A549 (cell line): ENCODE results near the gene ENKUR. TPM values are rescaled to one million over a fixed set of nuclear protein-coding genes. Genes with fewer than 3 reads are reported as not detected.

Experiments
- ATAC-seq, 2 experiments: fragments of 200-7000 bp in 1 of 2; fragments of >200 bp in 1 of 2; cut with Nextera tagmentation in 1 of 2; cut with Tn5 transposase in 1 of 2; 3 replicates each; pipeline versions ENCODE4 v1.8.0 to v1.9.1; 2018 to 2020; ENCODE audit warnings: mild to moderate bottlenecking in 1 of 2, moderate library complexity in 1 of 2
- CTCF ChIA-PET: fragments of 300-600 bp; sonication (Branson Sonifier 250); formaldehyde crosslinking; extraction: SDS; loops from one replicate; lab custom pipeline; 2021; ENCODE audit warnings: antibody characterized with exemption, inconsistent platforms; lab: Yijun Ruan, JAX
- POLR2A ChIA-PET: fragments of 350-600 bp; formaldehyde crosslinking; extraction: SDS; loops from one replicate; lab custom pipeline; 2021; ENCODE audit warnings: antibody characterized with exemption, inconsistent platforms; lab: Yijun Ruan, JAX
- DNase-seq, 2 experiments: peaks; one replicate each; pipeline versions ENCODE4 v3.0.0 to v3.0.0-alpha.2; 2011 to 2016; ENCODE audit warnings: low read depth in 1 of 2, low spot score in 1 of 2
- FAIRE-seq: peaks from 2 replicates; lab custom pipeline; 2011; peaks lifted over from hg19 to GRCh38; lab: Jason Lieb, UNC
- H3K27ac ChIP-seq, 2 experiments: fragments of >200 bp; sonication (Bioruptor Twin); formaldehyde crosslinking; 3 replicates each; pipeline ENCODE4 v1.5.1; 2016 to 2017
- H3K4me1 ChIP-seq: fragments of >200 bp; sonication (Bioruptor Twin); formaldehyde crosslinking; 3 replicates; pipeline ENCODE4 v1.6.1; 2016
- H3K4me2 ChIP-seq: fragments of >200 bp; sonication (Bioruptor Twin); formaldehyde crosslinking; 3 replicates; pipeline ENCODE4 v1.6.1; 2016
- H3K4me3 ChIP-seq: fragments of >200 bp; sonication (Bioruptor Twin); formaldehyde crosslinking; 3 replicates; pipeline ENCODE4 v1.5.1; 2016
- H3K9me3 ChIP-seq: fragments of >200 bp; sonication (Bioruptor Twin); formaldehyde crosslinking; 3 replicates; pipeline ENCODE4 v1.6.1; 2016
- CEBPB ChIP-seq, 2 experiments: fragments of >200 bp in 1 of 2; sonication (Bioruptor Twin) in 1 of 2; formaldehyde crosslinking in 1 of 2; IDR thresholded peaks; 2 replicates each; pipeline ENCODE4 v1.6.1; 2012 to 2016
- CTCF ChIP-seq: fragments of >200 bp; sonication (Bioruptor Twin); formaldehyde crosslinking; IDR thresholded peaks from 3 replicates; pipeline ENCODE4 v1.5.1; 2016
- EHF ChIP-seq: fragments of 250-450 bp; sonication (Bioruptor Pico); IDR thresholded peaks from 2 replicates; pipeline ENCODE4 v1.5.0; 2020; ENCODE audit warnings: mild to moderate bottlenecking
- EP300 ChIP-seq, 2 experiments: fragments of >200 bp; sonication (Bioruptor Twin); formaldehyde crosslinking; IDR thresholded peaks; 2 replicates in 1 of 2; 3 replicates in 1 of 2; pipeline ENCODE4 v1.6.1; 2016 to 2017
- ESRRA ChIP-seq: fragments of 150-350 bp; IDR thresholded peaks from 2 replicates; pipeline ENCODE4 v1.6.1; 2014; ENCODE audit warnings: mild to moderate bottlenecking, low read length, borderline replicate concordance
- FOSL2 ChIP-seq, 2 experiments: fragments of 450-650 bp in 1 of 2; fragments of >200 bp in 1 of 2; sonication (Bioruptor Twin) in 1 of 2; formaldehyde crosslinking; IDR thresholded peaks; 2 replicates each; pipeline versions ENCODE4 v1.5.0 to v1.6.1; 2016 to 2020; ENCODE audit warnings: mild to moderate bottlenecking in 1 of 2, moderate library complexity in 1 of 2
- HMGXB4 ChIP-seq: fragments of 250-450 bp; sonication (Bioruptor Pico); IDR thresholded peaks from 2 replicates; pipeline ENCODE4 v1.5.0; 2021; ENCODE audit warnings: mild to moderate bottlenecking, moderate library complexity, borderline replicate concordance
- HOXB5 ChIP-seq: fragments of 250-450 bp; sonication (Bioruptor Pico); IDR thresholded peaks from 2 replicates; pipeline ENCODE4 v1.5.0; 2020; ENCODE audit warnings: mild to moderate bottlenecking, moderate library complexity
- JUNB ChIP-seq: fragments of >200 bp; sonication (Bioruptor Twin); formaldehyde crosslinking; IDR thresholded peaks from 2 replicates; pipeline ENCODE4 v1.6.1; 2016
- MAZ ChIP-seq: fragments of 150-350 bp; IDR thresholded peaks from 2 replicates; pipeline ENCODE4 v1.6.1; 2014; ENCODE audit warnings: antibody characterized with exemption, low read depth, low read length, borderline replicate concordance
- MYC ChIP-seq: IDR thresholded peaks from 2 replicates; pipeline ENCODE4 v1.6.1; 2012; ENCODE audit warnings: mild to moderate bottlenecking, inconsistent platforms, low read length, improper control_type of control experiment, borderline replicate concordance
- NFE2L2 ChIP-seq: fragments of 150-350 bp; conservative IDR thresholded peaks from 2 replicates; pipeline ENCODE4 v1.6.1; 2014; ENCODE audit warnings: low read length
- RCOR1 ChIP-seq: fragments of 150-350 bp; IDR thresholded peaks from 2 replicates; pipeline ENCODE4 v1.6.1; 2014; ENCODE audit warnings: antibody characterized with exemption, low read length, low read depth
- RFX5 ChIP-seq: fragments of 450-650 bp; IDR thresholded peaks from 2 replicates; pipeline ENCODE4 v1.7.1; 2014; ENCODE audit warnings: antibody characterized with exemption, mild to moderate bottlenecking, moderate library complexity
- SMC3 ChIP-seq: fragments of >200 bp; sonication (Bioruptor Twin); formaldehyde crosslinking; IDR thresholded peaks from 3 replicates; pipeline ENCODE4 v1.6.1; 2018; ENCODE audit warnings: inconsistent platforms
- TFCP2L1 ChIP-seq: fragments of 250-450 bp; sonication (Bioruptor Pico); IDR thresholded peaks from 2 replicates; pipeline ENCODE4 v1.5.0; 2021; ENCODE audit warnings: mild to moderate bottlenecking
- TP53 ChIP-seq: fragments of 250-450 bp; sonication (Bioruptor Pico); IDR thresholded peaks from 2 replicates; pipeline ENCODE4 v1.5.0; 2021; ENCODE audit warnings: mild to moderate bottlenecking, moderate library complexity
- USF2 ChIP-seq: fragments of 450-650 bp; IDR thresholded peaks from 2 replicates; pipeline ENCODE4 v1.6.1; 2014; ENCODE audit warnings: antibody characterized with exemption
- ZC3H11A ChIP-seq: fragments of 450-650 bp; IDR thresholded peaks from 2 replicates; pipeline ENCODE4 v1.6.1; 2014; ENCODE audit warnings: antibody characterized with exemption, mild to moderate bottlenecking
- WGBS: methylation state at CpG from one replicate; pipeline ENCODE4 v1.1.6; 2017; ENCODE audit errors: missing lambda C conversion rate; 5-methylcytosine and 5-hydroxymethylcytosine counted together
- polyA plus RNA-seq, 4 experiments: library from polyadenylated mRNA; depleted of rRNA in 3 of 4; stranded (reverse); fragments of >200 nt; fragmentation: RNase III in 1 of 4; extraction: RNeasy Plus Mini Kit Qiagen cat#74134 plus additional on column Dnase treatment in 1 of 4; gene quantifications; 2 replicates in 3 of 4; 3 replicates in 1 of 4; pipeline ENCODE4 v1.2.3, GENCODE V29; 2011 to 2017

Gene ENKUR
- polyA plus RNA-seq, 2 of the 4 experiments (the other 2 are of a cell fraction) = 0.30 to 0.43 TPM

DNA sequence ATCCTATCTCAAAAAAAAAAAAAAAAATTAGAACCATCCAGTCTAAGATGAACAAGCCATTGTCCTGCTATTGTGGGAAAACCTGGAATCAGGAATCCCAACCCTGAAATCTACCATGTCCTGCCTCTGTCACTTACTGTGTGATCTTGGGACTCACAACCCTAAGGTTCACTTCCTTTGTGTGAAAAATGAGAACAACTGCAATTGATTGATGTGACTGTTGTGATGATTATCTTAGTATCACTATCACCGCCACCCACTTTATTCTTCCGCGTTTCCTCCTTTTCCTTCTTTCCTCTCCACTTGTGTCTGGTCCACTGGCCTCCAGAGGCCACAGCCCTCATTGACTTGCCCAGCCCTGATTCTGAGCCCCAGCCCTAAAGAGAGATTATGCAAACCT lies 50.9 kb downstream of the ENKUR start:
- TF ChIP-seq FOSL2 (IDR thresholded peaks at IDR 0.05) (no peak), FOSL2 (CRISPR knock-in tag; IDR thresholded peaks at IDR 0.05) (no peak), ZC3H11A (no peak), RFX5 (no peak)
- Histone ChIP-seq H3K4me3 (no peak overlapping the region), H3K27ac (no peak overlapping the region), H3K9me3 (no peaks in the 10 kb centered on the region), H3K4me1 (peaks cover 29% of the 10 kb centered on the region), H3K4me2 (no peak overlapping the region)
- CTCF ChIA-PET = interaction anchor here (1.0 to 1.2 kb wide), 2 partner anchors 9 to 56 kb away, joined by 3 read pairs; no protein-coding TSS in a partner anchor
- POLR2A ChIA-PET = no interaction called here
- DNase-seq = no peak
- FAIRE-seq = no peak
- ATAC-seq = no peak
- 92% methylated on average over 3 of the region's 3 CpGs for WGBS

DNA sequence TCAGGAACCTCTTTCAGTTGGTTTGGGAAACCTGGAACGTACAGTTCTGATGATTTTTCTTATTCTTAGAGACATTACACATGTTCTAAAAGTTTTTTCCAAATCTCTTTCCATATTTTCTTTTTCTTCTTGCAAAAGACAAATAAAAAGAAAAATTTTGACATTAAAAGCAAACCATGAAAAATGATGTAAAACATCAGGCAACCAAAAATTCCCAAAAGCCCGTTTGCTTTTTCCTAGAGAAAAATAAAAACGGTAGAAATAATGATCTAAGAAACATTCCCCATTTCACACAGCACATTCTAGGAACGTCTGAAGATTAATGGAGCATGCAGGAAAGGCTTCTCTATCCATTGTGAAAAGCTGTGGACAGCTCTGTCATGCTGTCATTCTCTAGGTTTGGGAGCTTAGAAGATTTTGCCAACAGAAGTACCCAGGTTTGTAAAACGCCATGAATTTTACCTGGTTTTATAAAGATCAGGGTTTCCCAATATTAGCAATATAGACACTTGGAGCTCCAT lies 52.4 kb downstream of the ENKUR start:
- no peak for TF ChIP-seq TFCP2L1 (CRISPR knock-in tag)
- no peak for TF ChIP-seq MAZ
- no peak for TF ChIP-seq RCOR1
- TF ChIP-seq SMC3 = no peak
- no peak for TF ChIP-seq TP53 (CRISPR knock-in tag)
- no peak for TF ChIP-seq EHF (CRISPR knock-in tag)
- TF ChIP-seq, all 56 proteins: peak for 0
- Histone ChIP-seq H3K4me3 (no peak overlapping the region), H3K4me1 (peaks cover 43% of the 10 kb centered on the region), H3K9me3 (no peaks in the 10 kb centered on the region), H3K27ac (peak overlapping the region in 1 of 2 experiments; percentile 63; a peak in 3 of 6 replicates), H3K4me2 (peak overlapping the region; percentile 56)
- no peak for FAIRE-seq
- POLR2A ChIA-PET = interaction anchor here (1.2 to 1.6 kb wide), 3 partner anchors 10 to 239 kb away, joined by 3 to 5 read pairs (median 3); partner anchors contain the start of gene PRTFDC1
- DNase-seq = no peak
- CTCF ChIA-PET = interaction anchor here (0.9 to 2.5 kb wide), 8 partner anchors 19 to 346 kb away, joined by 3 to 6 read pairs (median 4); no protein-coding TSS in a partner anchor
- 64% methylated on average over 5 of the region's 5 CpGs for WGBS
- ATAC-seq = no peak

DNA sequence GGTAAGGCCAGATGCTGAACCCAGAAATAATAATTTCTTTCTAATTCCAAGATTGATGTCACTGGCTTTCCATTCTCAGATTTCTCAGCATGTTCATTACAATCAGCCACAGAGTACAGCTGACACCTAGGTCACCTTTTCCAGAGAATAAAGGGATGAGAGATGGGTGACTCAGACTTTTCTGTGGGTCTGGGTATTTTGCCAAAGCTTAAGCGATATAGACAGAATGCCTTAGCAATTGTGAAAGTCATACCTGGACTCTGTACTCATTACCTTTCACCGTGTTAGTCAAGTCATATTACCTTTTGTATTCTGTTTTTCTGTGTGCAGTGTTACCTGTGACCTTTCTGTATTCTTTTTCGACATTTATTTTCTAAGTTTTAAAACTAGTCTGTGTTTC lies 53.0 kb downstream of the ENKUR start:
- ATAC-seq (peak; percentile 67; a peak in 4 of 6 replicates), DNase-seq (peak in 1 of 2 experiments; percentile 37), FAIRE-seq (peak; percentile 78)
- Histone ChIP-seq H3K9me3 (no peaks in the 10 kb centered on the region), H3K4me1 (peaks cover 47% of the 10 kb centered on the region), H3K4me2 (peak overlapping the region; percentile 56), H3K27ac (peak overlapping the region; percentile 36 to 47; a peak in 5 of 6 replicates), H3K4me3 (no peak overlapping the region)
- POLR2A ChIA-PET = interaction anchor here (1.2 to 1.4 kb wide), 2 partner anchors 11 to 238 kb away, joined by 3 to 5 read pairs; partner anchors contain the start of gene PRTFDC1
- WGBS = 6% methylated on average over 3 of the region's 3 CpGs
- CTCF ChIA-PET = interaction anchor here (0.6 to 2.5 kb wide), 6 partner anchors 12 to 346 kb away, joined by 3 to 6 read pairs (median 4); no protein-coding TSS in a partner anchor
- TF ChIP-seq EP300 (IDR thresholded peaks at IDR 0.05) (peak in 1 of 2 experiments; percentile 35; a peak in 1 of 5 replicates), CEBPB (IDR thresholded peaks at IDR 0.05) (peak in 1 of 2 experiments; percentile 28; a peak in 1 of 4 replicates), RCOR1 (no peak), JUNB (peak; percentile 69), FOSL2 (IDR thresholded peaks at IDR 0.05) (0 out of 2 replicates have a peak, but pooled peaks have one; percentile 36), FOSL2 (CRISPR knock-in tag; IDR thresholded peaks at IDR 0.05) (peak; percentile 55)

- DNase-seq (no peak), ATAC-seq (no peak), FAIRE-seq (no peak)
- H3K4me1 ChIP-seq = peaks cover 61% of the 10 kb centered on the region
- H3K4me2 ChIP-seq = no peak overlapping the region
- ChIA-PET POLR2A (no interaction called here), CTCF (interaction anchor here (0.7 to 2.5 kb wide), 2 partner anchors 25 to 29 kb away, joined by 3 to 6 read pairs; no protein-coding TSS in a partner anchor)
- TF ChIP-seq HOXB5 (CRISPR knock-in tag) (no peak), HMGXB4 (CRISPR knock-in tag) (no peak), EP300 (IDR thresholded peaks at IDR 0.05) (no peak), CTCF (no peak), ESRRA (no peak), USF2 (no peak), MYC (no peak), NFE2L2 (no peak)
- no peaks in the 10 kb centered on the region for H3K9me3 ChIP-seq
- 84% methylated on average over 4 of the region's 4 CpGs for WGBS
- peak overlapping the region in 1 of 2 experiments; percentile 58; a peak in 3 of 6 replicates for H3K27ac ChIP-seq
- H3K4me3 ChIP-seq = no peak overlapping the region
These were observed 54.4 kb downstream of the ENKUR start for GRCh38 chr10:24961582-24961981.
